Neuron (in vitro differentiated cells): ENCODE results near the gene CPEB1.

Experiments
- H2AFZ ChIP-seq: one replicate; pipeline ENCODE4 v1.6.1; 2013; ENCODE audit warnings: low read depth, mild to moderate bottlenecking, inconsistent platforms, low read length, moderate library complexity
- H3K27me3 ChIP-seq: one replicate; pipeline ENCODE4 v1.6.1; 2013; ENCODE audit warnings: low read length; ENCODE audit not compliant: insufficient read depth
- H3K36me3 ChIP-seq: one replicate; pipeline ENCODE4 v1.6.1; 2013; ENCODE audit warnings: low read length; ENCODE audit not compliant: insufficient read depth
- H3K4me1 ChIP-seq: one replicate; pipeline ENCODE4 v1.6.1; 2013; ENCODE audit warnings: low read length; ENCODE audit not compliant: insufficient read depth
- H3K4me3 ChIP-seq: 2 replicates; pipeline ENCODE4 v1.5.1; 2013; ENCODE audit warnings: mild to moderate bottlenecking, low read length, moderate library complexity
- H3K9me3 ChIP-seq: one replicate; pipeline ENCODE4 v1.6.1; 2013; ENCODE audit warnings: low read length

The CPEB1 gene

DNA sequence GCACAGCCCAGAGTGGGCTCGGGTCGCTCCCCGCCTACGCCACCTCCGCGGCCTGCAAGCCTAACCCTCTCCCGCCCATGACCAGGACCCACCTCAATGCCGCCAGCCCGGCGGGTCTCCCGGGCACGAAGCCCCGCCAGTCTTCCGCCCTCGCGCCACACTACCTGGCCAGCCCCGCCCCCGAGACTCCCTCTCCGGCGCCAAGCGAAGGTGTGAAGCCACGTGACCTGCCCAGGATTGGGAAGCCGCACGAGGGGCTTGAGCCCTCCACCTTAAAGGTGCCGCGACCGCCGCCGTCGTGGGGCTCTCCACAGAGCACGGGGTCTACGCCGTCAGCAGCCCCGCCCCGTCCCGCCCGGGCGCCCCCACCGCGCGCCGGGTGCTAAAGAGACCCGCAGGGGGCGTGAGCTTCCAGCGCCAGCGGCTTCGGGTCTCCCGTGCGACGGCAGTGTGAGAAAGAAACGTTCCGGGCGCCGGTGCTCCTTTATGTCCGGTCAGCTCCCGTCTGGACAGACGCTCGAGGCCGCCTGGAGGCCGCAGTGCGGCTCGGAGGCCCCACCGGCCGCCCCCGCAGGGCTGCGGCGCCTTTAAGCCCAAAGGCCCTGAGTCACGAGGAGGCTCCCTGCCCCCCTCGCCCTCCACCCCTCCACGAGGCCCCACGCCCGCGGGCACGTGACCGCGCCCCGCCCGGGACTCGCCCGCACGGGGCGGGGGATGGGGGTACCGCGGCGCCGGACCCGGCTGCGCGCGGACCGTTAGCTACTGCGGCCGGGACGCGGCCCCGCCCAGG is at the start of gene CPEB1:
CPEB1 (minus strand) TSS at position 319 of the 790 bp plus-strand sequence. CDS start 18,904 bp downstream, outside the sequence.
- Histone ChIP-seq H2AFZ (peak within 1 kb of the TSS; percentile 99), H3K27me3 (peaks cover 68% of the 10 kb centered on the region), H3K4me1 (peaks cover 8% of the 10 kb centered on the region), H3K36me3 (no peaks in the 10 kb centered on the region), H3K4me3 (peak within 1 kb of the TSS; percentile 44), H3K9me3 (peaks cover 3% of the 10 kb centered on the region)

GRCh38 chr15:82692171-82692570 is 45.0 kb upstream of the CPEB1 start:
- H3K4me1 ChIP-seq: no peaks in the 10 kb centered on the region

DNA sequence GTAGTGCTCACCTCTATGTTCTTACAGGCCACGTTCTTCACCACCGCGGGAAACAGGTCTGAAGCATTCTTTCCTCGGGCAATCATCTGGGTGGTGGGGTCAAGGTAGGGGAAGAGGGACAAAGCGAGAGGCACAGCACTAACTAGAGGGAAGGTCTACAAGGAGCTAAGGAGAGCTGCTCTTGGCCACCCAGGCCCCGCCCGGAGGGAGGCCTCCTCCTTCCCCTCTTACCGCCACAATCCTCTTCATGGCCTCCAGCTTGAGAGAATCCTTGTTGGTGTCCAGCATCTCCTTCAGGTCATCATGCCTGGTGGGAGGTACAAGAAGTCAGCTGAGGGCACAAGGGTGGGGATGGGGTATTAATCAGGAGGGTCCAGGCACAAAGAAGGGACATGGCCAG is 42.0 kb upstream of the CPEB1 start:
- Histone ChIP-seq H3K27me3 (no peaks in the 10 kb centered on the region), H2AFZ (no peak overlapping the region), H3K4me3 (no peak overlapping the region), H3K4me1 (no peaks in the 10 kb centered on the region), H3K36me3 (peaks cover 11% of the 10 kb centered on the region), H3K9me3 (peaks cover 2% of the 10 kb centered on the region)

More at GRCh38 chr15:82692171-82692570, 45.0 kb upstream of the CPEB1 start:
- no peak overlapping the region for H2AFZ ChIP-seq
- H3K9me3 ChIP-seq: peaks cover 2% of the 10 kb centered on the region
- H3K36me3 ChIP-seq: peaks cover 13% of the 10 kb centered on the region
- no peak overlapping the region for H3K4me3 ChIP-seq
- H3K27me3 ChIP-seq: no peaks in the 10 kb centered on the region

DNA sequence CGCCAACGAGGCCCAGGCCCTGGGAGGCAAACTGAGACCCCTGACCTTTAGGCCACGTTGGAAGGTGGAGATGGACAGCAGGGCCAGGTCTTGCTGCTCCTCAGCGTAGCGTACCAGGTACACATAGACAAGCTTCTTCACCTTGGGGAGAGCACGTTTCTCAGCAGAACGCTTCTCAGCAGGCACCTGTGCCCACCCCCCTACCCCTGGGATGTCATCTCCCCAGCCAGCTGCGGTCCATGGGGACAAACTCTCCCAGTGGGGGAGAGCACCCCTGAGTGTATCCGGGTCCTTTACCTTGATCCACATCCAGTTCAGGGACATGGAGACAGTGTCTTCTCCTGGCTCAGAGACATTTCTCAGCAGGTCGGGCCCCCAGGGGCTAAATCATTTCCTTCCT is 41.5 kb upstream of the CPEB1 start:
- peaks cover 11% of the 10 kb centered on the region for H3K36me3 ChIP-seq
- no peaks in the 10 kb centered on the region for H3K27me3 ChIP-seq
- no peaks in the 10 kb centered on the region for H3K4me1 ChIP-seq
- H2AFZ ChIP-seq: no peak overlapping the region
- H3K4me3 ChIP-seq: no peak overlapping the region
- peaks cover 2% of the 10 kb centered on the region for H3K9me3 ChIP-seq

DNA sequence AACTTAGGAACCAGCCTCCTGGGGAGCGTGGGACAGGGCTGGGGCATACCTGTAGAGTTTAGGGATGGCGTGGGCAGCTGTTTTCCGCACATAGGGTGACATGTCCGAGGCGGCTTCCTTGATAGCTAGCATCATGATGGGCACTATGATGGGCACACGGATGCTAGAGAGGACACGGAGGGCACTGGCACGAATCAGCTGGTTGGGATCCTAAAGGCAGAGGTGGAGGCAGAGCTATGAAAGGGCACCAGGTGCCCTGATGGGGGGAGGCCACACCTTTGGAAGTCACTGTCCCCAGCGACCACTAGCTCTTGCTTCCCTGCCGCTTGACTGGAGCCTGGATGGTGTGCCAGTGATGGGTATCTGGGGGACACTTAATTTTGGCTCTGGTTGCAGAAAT is 34.2 kb upstream of the CPEB1 start:
- Histone ChIP-seq H3K9me3 (peaks cover 5% of the 10 kb centered on the region), H3K36me3 (peaks cover 20% of the 10 kb centered on the region), H3K27me3 (no peaks in the 10 kb centered on the region), H3K4me1 (no peaks in the 10 kb centered on the region), H2AFZ (no peak overlapping the region), H3K4me3 (no peak overlapping the region)

- peaks cover 24% of the 10 kb centered on the region for H3K36me3 ChIP-seq
- H3K27me3 ChIP-seq: no peaks in the 10 kb centered on the region
- no peak overlapping the region for H3K4me3 ChIP-seq
- H3K4me1 ChIP-seq: no peaks in the 10 kb centered on the region
- no peak overlapping the region for H2AFZ ChIP-seq
- peaks cover 5% of the 10 kb centered on the region for H3K9me3 ChIP-seq
These were observed 33.3 kb upstream of the CPEB1 start for GRCh38 chr15:82680200-82681102.

DNA sequence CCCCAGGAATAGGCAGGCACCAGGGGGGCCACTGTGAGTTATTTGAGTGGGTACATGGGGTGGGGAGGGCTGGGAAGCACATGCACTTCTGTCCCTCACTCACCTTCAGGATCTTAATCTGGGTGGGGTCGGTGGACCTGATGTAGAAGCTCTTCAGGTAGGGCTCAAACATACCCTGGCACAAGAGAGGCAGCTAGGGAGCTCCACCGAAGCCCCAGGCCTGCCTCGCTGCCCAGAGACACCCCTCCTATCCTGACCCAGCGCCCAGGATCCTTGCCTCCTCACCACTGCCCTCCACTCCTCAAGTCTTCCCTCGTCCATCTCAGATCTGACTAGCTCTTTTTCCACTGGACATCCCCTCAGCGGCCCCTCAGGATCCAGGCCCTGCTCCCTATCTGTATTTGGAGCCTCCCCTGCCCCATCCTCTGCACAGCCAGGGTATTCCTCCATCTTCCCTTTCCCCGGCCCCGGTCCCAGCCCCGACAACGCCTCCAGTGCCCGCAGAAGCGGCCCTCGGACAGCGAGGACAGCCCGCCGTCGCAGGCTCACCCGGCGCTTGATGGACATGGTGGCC is 32.5 kb upstream of the CPEB1 start:
- Histone ChIP-seq H3K36me3 (peaks cover 24% of the 10 kb centered on the region), H2AFZ (no peak overlapping the region), H3K4me3 (no peak overlapping the region), H3K4me1 (no peaks in the 10 kb centered on the region), H3K27me3 (no peaks in the 10 kb centered on the region), H3K9me3 (peaks cover 5% of the 10 kb centered on the region)

DNA sequence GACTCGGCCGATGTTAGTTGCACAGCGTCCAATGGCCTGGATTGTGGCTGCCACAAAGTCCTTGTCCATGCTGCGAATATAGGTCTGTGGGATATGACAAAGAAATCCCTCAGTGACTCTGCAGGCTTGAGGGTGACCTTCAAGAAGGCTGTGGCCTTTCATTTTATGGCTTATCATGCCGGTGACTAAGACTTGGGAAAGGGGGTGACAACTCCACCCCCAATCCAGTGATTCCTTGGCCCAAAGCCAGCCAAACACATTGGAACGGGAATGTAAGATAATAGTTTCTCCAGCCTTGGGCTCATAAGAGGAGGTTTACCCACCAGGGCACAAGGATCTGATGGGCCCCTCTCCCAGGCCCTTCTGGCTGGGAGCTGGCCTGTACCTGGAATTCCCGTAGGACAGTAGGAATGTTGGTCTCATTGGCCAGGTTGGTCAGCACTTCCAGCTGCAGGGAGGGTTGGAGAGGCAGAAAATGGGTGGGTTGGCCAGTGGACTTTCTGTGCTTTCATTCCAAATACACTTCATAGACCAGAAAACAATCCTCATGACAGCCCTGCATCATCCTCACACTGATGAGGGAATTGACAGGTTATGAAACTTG is 30.7 kb upstream of the CPEB1 start:
- no peaks in the 10 kb centered on the region for H3K4me1 ChIP-seq
- H3K4me3 ChIP-seq: no peak overlapping the region
- peaks cover 5% of the 10 kb centered on the region for H3K9me3 ChIP-seq
- peaks cover 24% of the 10 kb centered on the region for H3K36me3 ChIP-seq
- no peaks in the 10 kb centered on the region for H3K27me3 ChIP-seq
- H2AFZ ChIP-seq: no peak overlapping the region

DNA sequence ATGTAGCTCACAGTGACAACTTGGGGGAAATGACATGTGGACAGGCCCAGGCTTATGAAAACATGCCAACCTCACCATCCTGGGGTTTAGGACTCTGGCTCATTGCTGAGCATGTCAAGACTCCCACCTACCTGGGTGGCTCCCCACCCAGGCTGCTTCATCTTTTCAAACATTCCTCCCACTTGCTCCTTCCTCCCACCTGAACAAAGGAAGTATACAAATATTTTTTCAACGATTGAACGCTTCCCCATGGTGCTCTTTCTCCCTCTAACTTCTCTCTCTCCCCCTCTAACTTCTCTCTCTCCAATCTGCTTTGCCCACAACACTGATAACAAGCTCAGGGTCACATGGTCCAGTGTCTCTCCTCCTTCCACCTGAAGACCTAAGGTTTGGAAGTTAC is 27.7 kb upstream of the CPEB1 start:
- no peak overlapping the region for H2AFZ ChIP-seq
- no peaks in the 10 kb centered on the region for H3K27me3 ChIP-seq
- no peaks in the 10 kb centered on the region for H3K9me3 ChIP-seq
- no peak overlapping the region for H3K4me3 ChIP-seq
- H3K4me1 ChIP-seq: no peaks in the 10 kb centered on the region
- H3K36me3 ChIP-seq: peaks cover 16% of the 10 kb centered on the region

GRCh38 chr15:82670699-82671098 is 23.5 kb upstream of the CPEB1 start:
- no peaks in the 10 kb centered on the region for H3K4me1 ChIP-seq
- no peaks in the 10 kb centered on the region for H3K9me3 ChIP-seq
- no peak overlapping the region for H2AFZ ChIP-seq
- H3K27me3 ChIP-seq: no peaks in the 10 kb centered on the region
- H3K36me3 ChIP-seq: peaks cover 3% of the 10 kb centered on the region
- no peak overlapping the region for H3K4me3 ChIP-seq

DNA sequence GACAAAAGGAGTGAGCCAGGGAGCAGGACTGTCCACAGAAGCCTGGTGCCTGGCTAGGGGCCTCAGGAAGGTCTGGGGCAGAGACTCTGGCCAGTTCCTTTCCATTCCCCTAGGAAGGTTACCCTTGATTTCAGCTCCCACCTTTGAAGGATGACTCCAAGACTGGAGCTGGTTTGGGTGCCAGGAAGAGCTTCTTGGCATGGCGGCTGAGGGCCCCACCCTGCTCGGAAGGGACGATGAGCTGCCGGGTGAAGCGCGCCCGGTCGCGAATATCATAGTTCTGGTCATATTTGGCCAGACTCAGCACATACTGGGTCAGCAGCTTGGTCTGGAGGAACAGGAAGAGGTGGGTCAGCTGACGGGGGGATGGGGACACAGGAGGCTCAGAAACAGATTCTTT is 19.4 kb upstream of the CPEB1 start:
- H3K4me3 ChIP-seq: no peak overlapping the region
- no peak overlapping the region for H2AFZ ChIP-seq
- H3K36me3 ChIP-seq: peaks cover 3% of the 10 kb centered on the region
- H3K27me3 ChIP-seq: no peaks in the 10 kb centered on the region
- H3K9me3 ChIP-seq: no peaks in the 10 kb centered on the region
- H3K4me1 ChIP-seq: no peaks in the 10 kb centered on the region

DNA sequence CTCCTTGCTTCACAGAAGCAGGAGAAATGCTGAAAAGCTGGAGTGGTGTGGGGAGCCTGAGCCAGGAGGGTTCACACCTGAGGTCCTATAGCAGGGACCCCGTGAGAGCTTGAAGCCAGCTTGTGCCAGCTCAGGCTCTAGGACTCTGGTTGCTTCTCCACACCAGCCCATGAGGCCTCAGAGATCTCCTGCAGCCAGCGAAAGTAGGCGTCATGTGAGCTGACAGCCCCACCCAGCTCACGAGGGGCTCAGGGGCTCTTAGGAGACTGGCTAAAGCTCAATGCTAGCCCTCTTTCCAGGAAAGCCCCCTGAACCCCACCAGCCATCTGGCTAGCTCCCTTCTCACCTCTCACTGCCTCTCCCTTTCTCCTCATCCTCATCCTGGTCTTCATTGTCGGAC is 16.9 kb upstream of the CPEB1 start:
- Histone ChIP-seq H3K9me3 (no peaks in the 10 kb centered on the region), H3K27me3 (no peaks in the 10 kb centered on the region), H2AFZ (no peak overlapping the region), H3K4me1 (no peaks in the 10 kb centered on the region), H3K36me3 (peaks cover 7% of the 10 kb centered on the region), H3K4me3 (no peak overlapping the region)

GRCh38 chr15:82663186-82663600 is 16.0 kb upstream of the CPEB1 start:
- H3K4me1 ChIP-seq: no peaks in the 10 kb centered on the region
- no peak overlapping the region for H2AFZ ChIP-seq
- H3K9me3 ChIP-seq: no peaks in the 10 kb centered on the region
- H3K36me3 ChIP-seq: peaks cover 7% of the 10 kb centered on the region
- no peaks in the 10 kb centered on the region for H3K27me3 ChIP-seq
- H3K4me3 ChIP-seq: no peak overlapping the region
